HG03432 (cell line): ENCODE measurements around the gene MEIS1.

Experiments
- ATAC-seq: cut with Tn5 transposase; IDR thresholded peaks from one replicate; pipeline ENCODE4 v1.9.1; 2021; ENCODE audit warnings: mild to moderate bottlenecking, moderate library complexity; ENCODE audit not compliant: unreplicated experiment

Gene MEIS1

DNA sequence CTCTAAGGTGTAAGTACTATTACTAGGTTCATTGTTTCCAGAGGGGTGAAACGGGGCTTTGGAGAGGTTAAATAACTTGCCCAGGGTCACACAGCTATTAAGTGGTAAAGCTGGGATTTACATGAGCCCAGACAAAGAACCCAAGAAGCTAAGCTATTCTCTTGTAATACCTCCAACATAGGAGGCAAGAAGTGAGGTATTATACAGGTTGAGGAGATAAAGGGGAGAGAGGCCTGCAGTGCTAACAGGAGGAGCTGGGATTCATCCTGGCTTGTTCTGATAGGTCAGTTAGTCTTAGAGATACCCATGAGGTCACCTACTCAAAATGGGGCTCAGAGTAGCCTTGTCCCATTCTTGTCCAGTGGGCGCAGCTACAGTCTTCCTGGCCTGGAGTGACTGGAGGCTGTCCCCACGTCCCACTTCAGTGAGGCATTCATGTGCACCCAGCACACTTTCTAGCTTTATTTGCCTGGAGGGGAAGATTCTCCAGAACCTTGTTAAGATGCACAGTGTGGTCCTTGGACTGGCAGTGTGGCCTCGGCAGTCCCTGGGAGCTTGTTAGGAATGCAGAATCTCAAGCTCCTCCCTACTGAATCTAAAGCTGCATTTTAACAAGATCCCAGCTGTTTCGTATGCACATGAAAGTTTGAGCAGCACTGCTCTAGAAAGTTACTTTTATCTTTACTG is 63.5 kb downstream of the MEIS1 start:
- no peak for ATAC-seq

DNA sequence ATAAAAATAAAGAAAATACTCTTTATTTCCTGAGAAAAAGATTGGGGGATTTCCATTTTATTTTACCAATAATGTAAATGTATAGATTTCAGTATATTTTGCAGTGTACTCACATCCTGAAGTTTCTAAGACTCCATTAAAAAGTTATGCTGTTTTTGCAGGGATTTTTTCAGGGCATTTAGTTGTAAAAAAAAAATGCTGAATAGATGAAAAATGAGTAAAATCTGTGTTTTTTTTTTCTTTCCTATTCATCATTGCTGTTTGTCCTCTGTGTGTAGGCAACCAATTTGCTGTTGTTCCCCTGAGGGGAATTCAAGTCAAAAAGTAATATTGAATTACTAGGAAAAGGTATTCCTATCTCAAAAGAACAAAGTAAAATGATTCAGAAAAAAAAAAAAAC is 66.3 kb downstream of the MEIS1 start:
- no peak for ATAC-seq

DNA sequence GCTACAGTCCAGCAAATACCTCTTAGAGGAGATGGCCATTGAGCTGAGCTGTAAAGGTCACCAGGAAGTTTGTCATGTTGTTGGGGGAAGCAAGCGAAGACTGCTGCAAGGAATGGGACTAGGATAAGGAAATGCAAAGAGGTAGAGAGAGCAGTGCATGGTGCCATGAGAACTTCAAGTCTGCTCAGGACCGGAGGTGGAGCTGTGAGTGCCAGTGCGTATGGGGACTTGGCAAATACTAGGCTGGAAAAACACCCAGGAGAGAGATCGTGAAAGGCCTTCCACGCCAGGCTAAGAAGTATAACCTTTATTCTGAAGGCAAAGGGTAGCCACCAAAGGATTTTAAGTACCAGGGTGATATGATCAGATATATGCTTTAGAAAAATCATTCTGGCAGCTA is 71.3 kb downstream of the MEIS1 start:
- ATAC-seq = no peak

GRCh38 chr2:66507673-66508201 is 72.8 kb downstream of the MEIS1 start:
- ATAC-seq = no peak

GRCh38 chr2:66508484-66509071 is 73.7 kb downstream of the MEIS1 start:
- ATAC-seq = no peak

DNA sequence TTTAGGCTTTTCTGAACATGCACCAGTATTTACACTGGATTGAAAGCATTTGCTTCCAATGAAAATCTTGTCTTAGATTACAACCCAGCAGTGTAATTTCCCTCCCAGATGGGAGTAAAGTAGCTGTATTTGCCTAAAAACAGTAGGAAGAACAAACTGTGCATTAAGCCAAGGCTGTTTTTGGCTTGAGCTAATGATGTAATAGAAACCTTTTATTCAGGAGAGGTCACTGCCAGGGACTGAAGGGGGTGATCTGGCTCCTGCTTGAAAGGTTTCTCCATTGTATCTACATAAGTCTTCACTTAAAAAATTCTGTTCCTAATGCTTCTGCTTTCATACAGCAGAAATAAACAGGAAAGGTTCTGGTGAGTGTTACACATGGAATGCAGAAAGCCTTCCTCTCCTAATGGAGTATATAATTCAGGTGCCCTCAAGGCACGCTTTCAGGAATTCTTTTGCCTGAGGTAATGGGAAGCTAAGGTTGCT is 74.4 kb downstream of the MEIS1 start:
- no peak for ATAC-seq

DNA sequence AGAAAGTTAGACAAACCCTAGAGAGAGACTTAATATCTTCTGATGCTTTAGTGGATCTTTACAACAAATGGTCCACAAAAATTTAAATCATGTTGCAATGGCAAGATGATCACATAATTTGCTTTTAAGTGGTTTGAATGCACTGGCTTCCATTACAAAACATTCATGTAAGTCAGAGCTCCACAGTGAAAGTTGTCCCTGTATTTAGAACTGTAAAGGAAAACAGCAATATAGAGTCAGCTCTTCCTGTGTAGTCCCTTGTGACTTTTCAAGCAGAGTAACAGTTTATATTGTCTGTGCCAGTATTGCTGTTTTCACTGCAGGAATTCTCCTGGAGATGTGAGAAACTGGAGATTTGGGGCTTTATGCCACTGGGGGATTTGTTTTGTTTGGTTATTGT is 77.7 kb downstream of the MEIS1 start:
- ATAC-seq = no peak

GRCh38 chr2:66515743-66516142 is 80.8 kb downstream of the MEIS1 start:
- no peak for ATAC-seq

DNA sequence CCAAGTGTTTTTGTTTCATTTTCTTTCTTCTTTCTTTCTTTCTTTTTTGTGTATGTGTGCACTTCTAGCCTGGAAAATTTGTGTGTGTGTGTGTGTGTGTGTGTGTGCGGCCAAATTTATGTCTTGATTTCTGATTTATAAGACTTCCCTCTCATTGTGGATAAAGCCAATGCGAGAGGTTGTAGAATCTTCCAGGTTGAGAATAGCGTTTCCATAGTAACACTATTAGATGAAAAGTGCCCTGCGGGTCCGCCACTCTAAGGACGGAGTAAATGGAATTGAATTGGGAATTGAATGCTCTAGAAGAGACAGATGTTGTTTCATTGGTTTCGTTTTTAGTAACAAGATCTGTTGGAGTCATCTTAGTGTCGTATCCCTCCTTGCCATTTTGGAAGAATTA is 81.6 kb downstream of the MEIS1 start:
- no peak for ATAC-seq

- ATAC-seq = no peak
These were observed 82.8 kb downstream of the MEIS1 start for GRCh38 chr2:66517772-66518171.

GRCh38 chr2:66519264-66519843 is 84.4 kb downstream of the MEIS1 start:
- no peak for ATAC-seq

DNA sequence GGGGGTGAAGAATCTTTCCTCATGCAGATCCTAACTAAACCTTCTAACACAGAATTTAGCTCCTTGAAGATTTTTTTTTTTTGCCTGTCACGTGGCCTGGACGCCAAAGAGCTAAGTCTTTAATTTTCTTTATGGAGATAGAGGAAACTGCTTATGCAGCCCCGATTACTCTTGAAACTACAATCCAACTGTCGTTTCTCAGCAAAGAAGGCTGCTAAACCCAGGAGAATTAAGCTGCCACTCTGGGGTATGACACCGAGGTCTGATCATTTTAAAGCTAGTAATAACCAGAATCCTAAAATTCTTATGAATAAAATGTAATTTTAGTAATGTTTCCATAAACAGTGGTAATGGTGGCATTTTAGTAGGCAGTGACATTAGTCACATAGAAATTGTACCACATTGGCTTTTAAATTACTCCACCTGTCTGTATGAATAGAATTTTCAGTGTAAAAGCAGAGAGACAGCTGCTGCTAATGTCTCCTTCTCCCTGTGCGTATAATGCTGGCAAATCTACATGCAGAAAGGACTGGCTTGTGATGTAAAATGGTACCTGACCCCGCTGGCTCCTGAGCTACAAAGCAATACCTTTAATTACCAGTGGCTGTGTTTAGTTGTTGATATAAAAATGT is 86.5 kb downstream of the MEIS1 start:
- ATAC-seq = no peak

DNA sequence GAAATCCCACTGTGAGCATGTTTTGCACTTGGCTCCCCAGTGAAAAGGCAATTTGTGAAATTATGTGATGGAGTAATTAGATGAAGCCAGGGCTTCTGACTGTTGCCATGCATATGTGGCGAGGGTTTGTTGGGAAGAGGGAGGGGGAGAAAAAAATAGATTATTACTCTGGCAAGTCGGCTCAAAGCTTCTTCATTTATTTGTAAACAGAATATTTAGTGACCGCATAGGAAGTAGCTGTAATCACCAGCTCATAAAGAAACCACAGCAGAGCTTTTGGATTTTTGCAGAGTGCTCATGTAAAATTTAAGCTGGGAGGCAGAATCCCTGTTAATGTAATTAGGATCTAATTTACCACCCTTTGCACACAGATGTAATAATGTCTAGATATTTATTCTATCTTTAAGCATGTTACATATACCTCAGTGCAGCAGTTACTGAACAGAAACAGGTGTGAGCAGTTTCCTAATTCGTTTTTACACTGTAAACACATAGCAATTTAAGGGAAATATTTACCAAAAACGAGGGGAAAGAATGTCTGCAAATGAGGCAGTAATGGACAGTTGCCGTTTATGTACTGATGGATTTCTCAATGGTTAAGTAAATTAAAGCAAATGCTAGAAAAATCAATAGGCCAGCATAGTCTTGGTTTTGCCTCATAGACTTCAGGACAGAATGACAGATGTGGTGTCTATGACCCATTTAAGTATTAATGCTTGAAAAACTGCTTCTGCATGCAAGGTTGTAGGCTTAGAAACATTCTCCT is 87.9 kb downstream of the MEIS1 start:
- ATAC-seq = no peak

DNA sequence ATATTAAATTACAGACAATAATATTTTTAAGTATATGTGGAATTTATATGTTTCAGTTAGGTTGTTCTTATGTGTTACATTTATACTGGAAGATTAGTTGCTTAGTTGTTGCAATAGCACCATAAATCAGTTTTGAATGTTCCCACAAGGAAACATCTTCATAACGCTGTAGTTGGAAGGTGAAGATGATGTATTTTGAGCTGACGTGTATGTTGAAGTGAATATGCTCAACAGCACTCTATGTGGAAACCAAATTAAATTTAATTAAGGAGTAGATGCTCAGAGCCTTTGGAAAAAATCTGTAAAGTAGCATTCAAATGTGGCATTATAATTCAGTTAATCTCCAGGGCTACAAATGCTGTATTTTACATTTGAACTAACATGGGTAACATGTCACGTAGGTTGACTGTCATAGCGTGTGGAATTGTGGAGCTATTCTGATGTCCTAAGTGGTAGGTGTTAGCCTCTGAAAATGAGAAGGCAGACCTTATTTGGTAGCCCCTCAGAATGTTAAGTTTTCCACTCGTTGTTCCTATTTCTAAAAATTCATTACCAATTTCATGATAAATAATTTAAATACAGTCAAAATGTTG is 88.5 kb downstream of the MEIS1 start:
- no peak for ATAC-seq

- ATAC-seq = no peak
These were observed 89.1 kb downstream of the MEIS1 start for GRCh38 chr2:66523990-66524389.

- no peak for ATAC-seq
These were observed 90.7 kb downstream of the MEIS1 start for GRCh38 chr2:66525606-66526005.

GRCh38 chr2:66526180-66526579 is 91.3 kb downstream of the MEIS1 start:
- no peak for ATAC-seq

GRCh38 chr2:66528974-66529724 is 94.2 kb downstream of the MEIS1 start:
- ATAC-seq = no peak

- no peak for ATAC-seq
These were observed 95.7 kb downstream of the MEIS1 start for GRCh38 chr2:66530651-66531050.

DNA sequence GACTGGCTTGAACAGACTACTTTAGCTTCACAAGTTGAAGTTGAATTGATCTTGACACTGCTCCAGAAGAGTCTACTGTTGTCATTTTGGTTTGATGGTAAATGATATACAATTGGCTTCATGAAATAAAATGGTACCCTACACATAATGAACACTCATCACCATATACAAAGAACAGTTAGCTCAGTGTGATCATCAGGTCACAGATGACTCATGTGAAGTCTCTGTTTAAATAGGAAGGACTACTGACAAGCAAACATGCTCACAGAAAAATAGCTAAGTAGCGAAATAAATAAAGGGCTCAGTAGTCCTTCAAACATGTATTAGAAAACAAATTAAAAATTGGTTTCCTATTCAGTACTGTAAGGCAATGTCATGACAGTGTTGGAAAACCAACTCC is 96.2 kb downstream of the MEIS1 start:
- ATAC-seq = no peak
